Aorta (tissue), 5 donors: ENCODE results near the gene FANCC. TPM values are rescaled to one million over a fixed set of nuclear protein-coding genes. Genes with fewer than 3 reads are reported as not detected.

Source experiments
- ATAC-seq: fragments of 200-7000 bp; cut with Tn5 transposase; one replicate; pipeline ENCODE4 v1.9.1; 2022; ENCODE audit warnings: moderate library complexity; ENCODE audit not compliant: low FRiP score
- DNase-seq, 2 donors: peaks; one replicate each; pipeline ENCODE4 v3.0.0-alpha.2; 2020
- H3K27ac ChIP-seq, 2 donors: one replicate each; pipeline ENCODE4 v1.5.1; 2013; ENCODE audit warnings: low read length in 2 of 2, mild to moderate bottlenecking in 2 of 2, moderate library complexity in 2 of 2, control low read depth in 1 of 2, inconsistent platforms in 1 of 2, low read depth in 1 of 2
- H3K27me3 ChIP-seq, 2 donors: one replicate each; pipeline ENCODE4 v1.6.1; 2013; ENCODE audit warnings: control low read depth in 1 of 2, low read length in 1 of 2, mild to moderate bottlenecking in 1 of 2, moderate library complexity in 1 of 2; ENCODE audit not compliant: insufficient read depth in 2 of 2, control insufficient read depth in 1 of 2
- H3K36me3 ChIP-seq, 2 donors: one replicate each; pipeline ENCODE4 v1.6.1; 2013; ENCODE audit warnings: control low read depth in 1 of 2, low read length in 1 of 2, mild to moderate bottlenecking in 1 of 2; ENCODE audit not compliant: insufficient read depth in 2 of 2, control insufficient read depth in 1 of 2
- H3K4me1 ChIP-seq, 2 donors: one replicate each; pipeline ENCODE4 v1.6.1; 2013; ENCODE audit warnings: low read length in 2 of 2, control low read depth in 1 of 2, mild to moderate bottlenecking in 1 of 2, moderate library complexity in 1 of 2; ENCODE audit not compliant: insufficient read depth in 2 of 2, control insufficient read depth in 1 of 2
- H3K4me3 ChIP-seq, 2 donors: one replicate each; pipeline ENCODE4 v1.5.1; 2013; ENCODE audit warnings: low read length in 2 of 2, control low read depth in 1 of 2, mild to moderate bottlenecking in 1 of 2
- H3K9me3 ChIP-seq: one replicate; pipeline ENCODE4 v1.6.1; 2013; ENCODE audit warnings: mild to moderate bottlenecking, low read length; ENCODE audit not compliant: control insufficient read depth
- WGBS, 2 donors: extraction: QIAGEN DNeasy Blood & Tissue Kit; methylation state at CpG; one replicate each; pipeline ENCODE4 v1.1.7; 2013; 5-methylcytosine and 5-hydroxymethylcytosine counted together
- intact Hi-C, 2 donors: fragments of 100-400 bp; cut with DNase I; formaldehyde crosslinking; loops; one replicate each; pipeline versions ENCODE4 v1.14.2 to v1.15.0; 2022
- polyA plus RNA-seq, 2 donors: library from polyadenylated mRNA; stranded (reverse); fragments of 200-250 nt; gene quantifications; one replicate each; pipeline ENCODE4 v1.2.3, GENCODE V29; 2013
- total RNA-seq, 2 donors: library from RNA; stranded (reverse); fragmentation: NEBNext Ultra II Directional; extraction: Animal tissue kit (Norgen Biotek cat#: 25700); gene quantifications; one replicate each; pipeline ENCODE4 v1.2.1, GENCODE V29; 2021
- donor health status: healthy with polysubstance abuse.
- donor health status: Bipolar disorder and iron deficiency.
- donor health status: DM: no; HTN: no; CAD: no.
- donor health status: DM: no; HTN: no; CAD: no.
- donor health status: DM: yes; HTN: yes; CAD: no.

The FANCC gene
- total and polyA plus RNA-seq, 4 donors = 1.5 to 10.9 (median 5.8) TPM

DNA sequence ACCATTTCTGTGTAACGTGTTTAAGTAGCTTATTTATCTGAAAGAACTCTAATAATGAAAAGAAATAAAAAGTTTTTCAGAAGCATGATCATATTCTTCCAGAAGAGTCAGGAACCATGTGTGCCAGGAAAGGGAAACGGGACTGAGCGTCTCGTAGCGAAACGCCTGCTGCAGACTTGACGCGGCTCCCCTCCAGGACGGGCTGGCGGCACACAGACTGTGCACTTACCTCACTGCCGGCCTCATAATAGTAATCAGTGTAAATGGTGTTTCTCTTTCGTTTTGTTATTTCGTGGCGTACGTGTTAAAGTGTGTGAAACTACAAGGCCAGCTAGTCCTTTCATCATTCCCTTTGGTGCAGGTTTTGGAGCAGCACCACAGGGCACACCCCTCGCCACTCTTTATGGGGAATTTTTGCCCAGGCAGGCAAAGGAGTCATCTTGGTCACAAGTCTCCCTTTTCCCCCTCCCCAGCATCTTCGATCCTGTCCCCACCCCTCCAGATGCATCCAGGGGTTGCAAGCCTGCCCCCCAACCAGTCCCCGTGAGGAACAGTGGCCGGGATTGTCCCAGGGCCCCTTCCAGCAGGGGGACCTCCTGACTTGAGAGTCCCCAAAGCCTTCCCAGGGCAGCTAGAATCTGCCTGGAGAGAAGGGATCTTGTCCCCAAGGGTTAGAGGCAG, 233.1 kb downstream of the FANCC start:
- no peak overlapping the region for H3K4me3 ChIP-seq
- intact Hi-C loops = loop anchor here (5.0 to 10.0 kb wide), 3 partner anchors 37 to 300 kb away; no protein-coding TSS in a partner anchor
- H3K27ac ChIP-seq = peak overlapping the region in 1 of 2 donors; percentile 87
- peaks cover 0 to 8% of the 10 kb centered on the region in 2 donors for H3K36me3 ChIP-seq
- H3K4me1 ChIP-seq = peaks cover 0 to 2% of the 10 kb centered on the region in 2 donors
- 22 to 23% methylated on average over 19 of the region's 19 CpGs for WGBS, 2 donors
- no peaks in the 10 kb centered on the region for H3K9me3 ChIP-seq
- ATAC-seq (no peak), DNase-seq (peak in 1 of 2 donors; percentile 64)
- no peaks in the 10 kb centered on the region for H3K27me3 ChIP-seq

DNA sequence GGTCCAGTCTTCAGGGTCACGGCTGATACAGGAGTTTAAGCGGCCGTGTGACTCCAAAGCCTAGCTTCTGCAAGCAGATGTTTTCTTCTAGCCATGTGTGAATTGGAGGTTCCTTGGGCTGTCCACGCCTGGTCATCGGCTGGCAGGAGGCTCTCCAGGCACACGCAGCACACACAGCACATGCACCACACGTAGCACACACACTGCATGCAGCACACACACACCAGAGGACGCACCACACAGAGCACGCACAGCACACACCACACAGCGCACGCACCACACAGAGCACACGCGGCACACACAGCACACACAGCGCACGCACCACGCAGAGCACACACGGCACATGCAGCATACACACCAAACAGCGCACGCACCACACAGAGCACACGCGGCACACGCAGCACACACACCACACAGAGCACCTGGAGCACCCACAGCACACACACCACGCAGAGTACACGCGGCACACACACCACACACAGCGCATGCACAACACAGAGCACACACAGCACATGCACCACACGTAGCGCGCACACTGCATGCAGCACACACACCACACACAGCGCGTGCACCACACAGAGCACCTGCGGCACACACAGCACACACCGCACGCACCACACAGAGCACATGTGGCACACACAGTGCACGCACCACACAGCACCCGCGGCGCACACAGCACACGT, 234.3 kb downstream of the FANCC start:
- ATAC-seq (peak; percentile 1), DNase-seq (peak in 1 of 2 donors; percentile 50)
- H3K27ac ChIP-seq = peak overlapping the region in 1 of 2 donors; percentile 7
- 77% methylated on average over 39 of the region's 39 CpGs for WGBS, 2 donors
- no peaks in the 10 kb centered on the region for H3K9me3 ChIP-seq
- H3K27me3 ChIP-seq = no peaks in the 10 kb centered on the region
- no peaks in the 10 kb centered on the region for H3K4me1 ChIP-seq
- H3K36me3 ChIP-seq = peaks cover 0 to 8% of the 10 kb centered on the region in 2 donors
- H3K4me3 ChIP-seq = no peak overlapping the region
- intact Hi-C loops = loop anchor here (5.0 to 10.0 kb wide), 3 partner anchors 36 to 298 kb away; no protein-coding TSS in a partner anchor

DNA sequence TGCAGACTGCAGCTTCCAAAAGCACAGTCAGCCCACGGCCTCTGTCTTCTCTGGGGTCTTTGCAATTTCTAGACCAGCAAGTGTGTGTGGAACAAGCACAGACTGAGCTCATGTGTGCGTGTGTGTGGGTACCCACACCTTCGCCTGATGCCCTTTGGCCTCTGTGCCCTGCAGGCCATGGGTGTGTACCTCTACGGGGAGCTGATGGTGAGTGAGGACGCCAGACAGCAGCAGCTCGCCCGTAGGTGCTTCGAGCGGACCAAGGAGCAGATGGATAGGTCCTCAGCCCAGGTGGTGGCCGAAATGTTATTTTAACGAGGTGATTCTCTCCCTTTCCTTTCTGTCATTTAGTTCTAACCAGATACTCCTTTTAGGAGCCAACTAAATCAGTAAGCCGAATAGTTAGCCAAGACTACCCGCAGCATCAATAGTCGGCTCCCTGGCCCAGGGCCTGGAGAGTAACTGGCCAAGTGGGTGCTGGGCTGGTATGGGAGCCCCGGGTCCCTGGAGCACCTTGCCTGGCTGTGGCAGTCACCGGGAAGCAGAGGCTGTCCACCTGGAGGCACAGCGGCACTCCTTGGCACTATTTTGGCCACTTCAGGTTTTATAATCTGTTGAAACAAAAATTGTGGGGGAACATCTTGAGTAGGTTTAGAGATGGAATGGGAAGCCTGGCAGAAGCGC, 235.0 kb downstream of the FANCC start:
- Histone ChIP-seq H3K9me3 (no peaks in the 10 kb centered on the region), H3K4me1 (no peaks in the 10 kb centered on the region), H3K36me3 (peaks cover 0 to 8% of the 10 kb centered on the region in 2 donors), H3K4me3 (no peak overlapping the region), H3K27ac (peak overlapping the region; percentile 7 to 67), H3K27me3 (no peaks in the 10 kb centered on the region)
- ATAC-seq (no peak), DNase-seq (peak in 1 of 2 donors; percentile 40)
- intact Hi-C loops = loop anchor here (5.0 to 10.0 kb wide), 3 partner anchors 35 to 298 kb away; no protein-coding TSS in a partner anchor
- WGBS, 2 donors = 35 to 39% methylated on average over 18 of the region's 18 CpGs

DNA sequence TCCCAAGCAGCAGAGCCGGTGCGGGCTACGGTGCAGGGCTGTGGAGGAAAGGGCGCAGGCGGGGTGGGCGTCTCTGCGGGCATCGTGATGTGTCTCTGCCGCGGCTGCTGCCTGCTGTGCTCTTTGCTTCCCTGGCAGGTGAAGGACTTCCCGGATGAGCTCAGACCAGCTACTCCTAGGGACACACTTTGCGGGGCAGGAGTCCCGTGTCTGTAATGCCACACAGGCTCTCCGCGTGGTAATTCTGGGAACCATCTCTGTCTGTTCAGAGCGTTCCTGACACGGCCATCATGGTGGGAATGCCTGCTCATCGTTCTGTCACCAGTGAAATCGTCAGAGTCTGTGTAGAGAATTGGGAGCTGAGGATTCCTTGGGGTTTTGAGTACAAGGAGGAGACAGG, 235.5 kb downstream of the FANCC start:
- H3K27ac ChIP-seq = peak overlapping the region; percentile 7 to 67
- DNase-seq = peak in 1 of 2 donors; percentile 65

DNA sequence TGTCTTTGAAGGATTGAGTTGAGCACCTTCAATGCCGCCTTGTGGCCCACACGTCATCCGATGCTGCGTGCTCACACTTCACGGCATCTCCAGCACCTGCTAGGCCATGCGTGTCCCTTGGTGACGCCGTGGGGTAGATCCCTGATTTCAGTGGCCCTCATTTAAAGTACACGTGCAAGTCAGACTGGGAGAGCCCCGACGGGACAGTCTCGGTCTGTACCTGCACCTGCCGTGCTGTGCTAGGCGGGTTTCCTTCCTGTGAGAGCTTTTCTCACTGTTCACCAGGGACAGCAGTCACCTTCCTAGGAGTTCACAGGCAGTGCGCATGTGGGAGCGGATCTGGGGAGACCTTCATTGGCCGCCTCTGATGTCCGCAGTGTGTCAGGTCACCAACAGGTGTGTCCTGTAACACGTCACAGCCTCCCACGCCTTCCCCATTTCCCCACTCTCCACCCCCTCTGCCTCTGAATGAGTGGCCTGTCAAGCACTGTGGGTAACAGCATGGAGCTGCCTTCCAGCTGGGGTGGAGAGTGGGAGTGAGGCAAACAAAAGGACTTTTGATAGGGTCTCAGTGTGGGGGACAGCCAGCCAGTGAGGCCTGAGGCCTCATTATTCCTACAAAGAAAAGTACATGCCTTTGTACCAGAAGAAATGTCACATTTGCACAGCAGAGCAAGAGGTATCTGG, 236.4 kb downstream of the FANCC start:
- Histone ChIP-seq H3K27ac (peak overlapping the region in 1 of 2 donors; percentile 25), H3K9me3 (no peaks in the 10 kb centered on the region), H3K4me1 (peaks cover 1 to 3% of the 10 kb centered on the region in 2 donors), H3K36me3 (peaks cover 0 to 6% of the 10 kb centered on the region in 2 donors), H3K27me3 (no peaks in the 10 kb centered on the region), H3K4me3 (no peak overlapping the region)
- DNase-seq (peak in 1 of 2 donors; percentile 71), ATAC-seq (no peak)
- 71 to 76% methylated on average over 20 of the region's 20 CpGs for WGBS, 2 donors
- intact Hi-C loops = loop anchor here (5.0 to 10.0 kb wide), 3 partner anchors 34 to 296 kb away; no protein-coding TSS in a partner anchor

More for the DNA sequence above, 235.5 kb downstream of the FANCC start:
- H3K4me3 ChIP-seq = no peak overlapping the region
- no peaks in the 10 kb centered on the region for H3K9me3 ChIP-seq
- peaks cover 0 to 2% of the 10 kb centered on the region in 2 donors for H3K4me1 ChIP-seq
- H3K36me3 ChIP-seq = peaks cover 0 to 8% of the 10 kb centered on the region in 2 donors
- WGBS, 2 donors = 50 to 56% methylated on average over 19 of the region's 19 CpGs
- no peak for ATAC-seq
- no peaks in the 10 kb centered on the region for H3K27me3 ChIP-seq
- intact Hi-C loops = loop anchor here (5.0 to 10.0 kb wide), 3 partner anchors 35 to 297 kb away; no protein-coding TSS in a partner anchor

DNA sequence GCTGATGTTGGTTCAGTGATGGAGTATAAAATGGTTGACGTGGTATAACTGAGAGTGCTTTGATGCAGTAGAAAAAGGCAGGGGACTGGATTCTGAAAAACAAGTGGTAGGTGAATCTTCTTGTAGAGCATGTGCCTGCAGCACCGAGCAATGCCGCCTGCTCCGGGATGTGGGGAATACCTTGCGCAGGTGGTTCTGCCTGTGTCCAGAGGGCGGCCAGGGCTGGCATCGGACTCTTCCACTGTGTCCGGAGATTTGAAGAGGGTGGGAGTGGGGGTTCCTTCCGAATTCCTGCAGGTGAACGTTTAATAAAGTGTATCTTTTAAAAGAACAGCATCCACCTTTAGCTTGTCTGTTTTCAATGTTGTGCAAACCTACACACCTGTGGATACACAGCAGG, 238.0 kb downstream of the FANCC start:
- Histone ChIP-seq H3K9me3 (no peaks in the 10 kb centered on the region), H3K4me1 (peaks cover 2 to 3% of the 10 kb centered on the region in 2 donors), H3K4me3 (no peak overlapping the region), H3K27ac (peak overlapping the region in 1 of 2 donors; percentile 49), H3K36me3 (peaks cover 0 to 7% of the 10 kb centered on the region in 2 donors), H3K27me3 (no peaks in the 10 kb centered on the region)
- ATAC-seq (no peak), DNase-seq (peak in 1 of 2 donors; percentile 75)
- intact Hi-C loops = no loop called here
- 53 to 56% methylated on average over 10 of the region's 10 CpGs for WGBS, 2 donors

DNA sequence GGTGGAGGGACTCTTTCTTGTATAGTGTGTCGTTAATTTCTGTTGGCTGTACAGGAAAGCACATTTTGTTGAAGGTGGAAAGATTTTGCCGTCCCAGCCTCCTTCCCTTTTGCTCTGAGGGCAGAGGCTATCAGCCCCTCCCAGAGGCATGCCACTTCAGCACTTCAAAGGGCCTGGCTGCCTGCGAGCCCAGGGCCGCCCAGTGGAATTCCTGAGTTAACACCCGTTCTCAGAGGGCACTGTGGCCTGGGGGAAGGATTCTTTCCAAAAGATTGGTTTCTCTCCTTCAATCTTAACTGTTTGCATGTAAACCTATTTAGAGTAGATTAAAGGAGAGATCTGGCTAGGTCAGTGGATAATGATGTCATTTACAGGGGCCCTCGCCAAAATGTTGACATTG, 238.6 kb downstream of the FANCC start:
- intact Hi-C loops = no loop called here
- H3K36me3 ChIP-seq = peaks cover 0 to 7% of the 10 kb centered on the region in 2 donors
- H3K27ac ChIP-seq = peak overlapping the region; percentile 89
- H3K9me3 ChIP-seq = no peaks in the 10 kb centered on the region
- WGBS, 2 donors = 4% methylated on average over 6 of the region's 6 CpGs
- DNase-seq (peak; percentile 48 to 59), ATAC-seq (peak; percentile 48)
- no peaks in the 10 kb centered on the region for H3K27me3 ChIP-seq
- H3K4me1 ChIP-seq = peaks cover 2 to 6% of the 10 kb centered on the region in 2 donors
- no peak overlapping the region for H3K4me3 ChIP-seq

DNA sequence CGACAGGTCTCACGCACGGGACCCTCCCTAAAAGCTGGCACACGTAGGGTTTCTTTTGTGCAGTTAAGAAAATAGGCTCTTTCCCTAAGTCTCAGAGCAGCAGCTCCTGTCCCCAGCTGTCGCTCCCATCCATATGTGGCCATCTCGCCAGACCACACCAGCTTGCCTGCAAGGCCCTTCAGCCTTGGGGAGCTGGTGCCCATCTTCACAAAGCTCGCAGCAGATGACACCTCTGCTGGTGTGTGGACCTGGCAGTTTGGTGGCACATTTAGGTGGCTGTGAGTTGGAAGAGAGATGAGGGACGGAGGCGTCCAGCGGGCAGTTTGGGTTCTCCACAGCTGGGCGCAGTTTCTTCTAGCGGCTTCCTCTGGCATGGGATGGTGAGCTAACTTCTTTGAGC, 239.0 kb downstream of the FANCC start:
- Histone ChIP-seq H3K4me1 (peaks cover 2 to 6% of the 10 kb centered on the region in 2 donors), H3K4me3 (no peak overlapping the region), H3K36me3 (peaks cover 0 to 6% of the 10 kb centered on the region in 2 donors), H3K9me3 (no peaks in the 10 kb centered on the region), H3K27me3 (no peaks in the 10 kb centered on the region), H3K27ac (peak overlapping the region; percentile 89)
- intact Hi-C loops = no loop called here
- ATAC-seq (peak; percentile 2), DNase-seq (peak in 1 of 2 donors; percentile 66)
- WGBS, 2 donors = 4 to 13% methylated on average over 12 of the region's 12 CpGs
